NT2/D1 (cell line): ENCODE measurements around the gene DIRAS1.

Experiments used
- DNase-seq: peaks from one replicate; pipeline ENCODE4 v3.0.0-alpha.2; 2011; ENCODE audit warnings: low read depth, low spot score
- H3K27me3 ChIP-seq: 2 replicates; pipeline ENCODE4 v1.6.0; 2011; ENCODE audit warnings: mild to moderate bottlenecking; ENCODE audit not compliant: insufficient read length, insufficient read depth
- H3K36me3 ChIP-seq: 2 replicates; pipeline ENCODE4 v1.6.1; 2011; ENCODE audit warnings: mild to moderate bottlenecking, low read length, mixed read lengths; ENCODE audit not compliant: insufficient read depth, insufficient read length
- H3K4me1 ChIP-seq: 2 replicates; pipeline ENCODE4 v1.5.1; 2011; ENCODE audit not compliant: insufficient read depth, insufficient read length
- H3K4me3 ChIP-seq: 2 replicates; pipeline ENCODE4 v1.5.1; 2011; ENCODE audit warnings: low read depth; ENCODE audit not compliant: insufficient read length
- H3K9ac ChIP-seq: 2 replicates; pipeline ENCODE4 v1.6.0; 2011; ENCODE audit warnings: low read depth; ENCODE audit not compliant: insufficient read length
- H3K9me3 ChIP-seq: 2 replicates; pipeline ENCODE4 v1.5.1; 2011; ENCODE audit warnings: mild to moderate bottlenecking, low read length; ENCODE audit not compliant: insufficient read depth
- SUZ12 ChIP-seq: IDR thresholded peaks from 2 replicates; pipeline ENCODE4 v1.6.1; 2011; ENCODE audit not compliant: insufficient read length, insufficient read depth; ENCODE audit errors: extremely low read depth
- YY1 ChIP-seq: IDR thresholded peaks from 2 replicates; pipeline ENCODE4 v1.6.1; 2011; ENCODE audit not compliant: insufficient read length, insufficient read depth
- ZNF274 ChIP-seq: IDR thresholded peaks from 2 replicates; pipeline ENCODE4 v1.6.1; 2011; ENCODE audit warnings: mild to moderate bottlenecking, low read depth, low read length

DIRAS1 gene

DNA sequence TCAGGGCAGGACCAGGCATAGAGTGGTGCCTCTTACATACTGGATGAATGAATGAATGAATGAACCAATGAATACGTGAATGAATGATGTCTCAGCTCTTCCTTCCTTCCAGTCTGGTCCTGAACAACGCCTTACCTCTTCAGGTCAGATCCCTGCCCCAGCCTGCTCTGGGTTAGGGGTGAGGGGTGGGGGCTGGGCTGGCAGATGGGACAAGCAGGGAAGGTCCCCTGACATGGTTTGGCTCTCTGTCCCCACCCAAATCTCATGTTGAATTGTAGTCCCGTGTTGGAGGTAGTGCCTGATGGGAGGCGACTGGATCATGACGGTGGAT is 9.3 kb downstream of the DIRAS1 start:
- Histone ChIP-seq H3K27me3 (no peaks in the 10 kb centered on the region), H3K4me3 (no peak overlapping the region), H3K36me3 (peaks cover 5% of the 10 kb centered on the region), H3K4me1 (peaks cover 4% of the 10 kb centered on the region), H3K9me3 (peaks cover 10% of the 10 kb centered on the region; the same call in 1 of the 2 replicates), H3K9ac (no peak overlapping the region)
- no peak for TF ChIP-seq YY1
- no peak for DNase-seq

DNA sequence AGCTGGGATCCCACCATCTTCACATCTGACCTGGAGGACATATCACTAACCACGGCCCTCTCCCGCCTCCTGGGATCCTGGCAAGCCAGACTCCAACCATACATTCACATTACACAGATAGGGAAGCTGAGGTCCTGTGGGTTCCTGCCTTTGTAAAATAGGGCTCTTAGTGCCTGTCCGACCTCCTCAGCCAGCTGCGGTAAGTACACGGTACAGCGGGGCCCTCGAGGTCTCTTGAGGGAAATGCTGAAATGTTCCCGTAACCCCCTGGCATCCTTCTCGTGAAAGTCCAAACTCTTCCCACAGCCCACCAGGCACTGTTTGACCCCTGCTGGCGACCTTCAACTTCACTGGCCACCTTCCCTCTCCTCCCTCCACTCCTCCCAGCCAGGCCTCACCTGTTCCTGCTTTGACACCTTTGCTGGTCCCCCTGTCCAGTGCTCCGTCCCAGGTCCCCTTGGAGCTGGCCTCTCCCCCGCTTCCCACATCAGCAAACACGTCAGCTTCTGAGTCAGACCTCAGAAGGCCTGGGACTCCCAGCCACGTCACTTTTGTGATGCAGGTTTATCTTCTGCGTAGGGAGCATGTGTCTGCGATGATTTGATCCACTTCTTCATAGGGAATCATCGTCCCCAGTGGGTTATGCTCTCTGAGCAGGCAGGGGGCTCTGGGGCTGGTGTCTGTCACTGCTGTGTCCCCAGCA is 9.8 kb downstream of the DIRAS1 start:
- H3K4me1 ChIP-seq: peaks cover 4% of the 10 kb centered on the region
- no peak overlapping the region for H3K9ac ChIP-seq
- TF ChIP-seq ZNF274 (no peak), YY1 (no peak), SUZ12 (no peak)
- no peaks in the 10 kb centered on the region for H3K27me3 ChIP-seq
- H3K4me3 ChIP-seq: no peak overlapping the region
- H3K36me3 ChIP-seq: peaks cover 3% of the 10 kb centered on the region
- H3K9me3 ChIP-seq: peaks cover 10% of the 10 kb centered on the region; the same call in 1 of the 2 replicates
- DNase-seq: no peak

- no peak for TF ChIP-seq ZNF274
- no peak for TF ChIP-seq SUZ12
- no peak for TF ChIP-seq YY1
- H3K9me3 ChIP-seq: no peaks in the 10 kb centered on the region
- H3K27me3 ChIP-seq: no peaks in the 10 kb centered on the region
- H3K4me1 ChIP-seq: peaks cover 1% of the 10 kb centered on the region
- DNase-seq: no peak
- no peaks in the 10 kb centered on the region for H3K36me3 ChIP-seq
- no peak overlapping the region for H3K9ac ChIP-seq
- no peak overlapping the region for H3K4me3 ChIP-seq
Observed at GRCh38 chr19:2706251-2706650, 14.9 kb downstream of the DIRAS1 start.

DNA sequence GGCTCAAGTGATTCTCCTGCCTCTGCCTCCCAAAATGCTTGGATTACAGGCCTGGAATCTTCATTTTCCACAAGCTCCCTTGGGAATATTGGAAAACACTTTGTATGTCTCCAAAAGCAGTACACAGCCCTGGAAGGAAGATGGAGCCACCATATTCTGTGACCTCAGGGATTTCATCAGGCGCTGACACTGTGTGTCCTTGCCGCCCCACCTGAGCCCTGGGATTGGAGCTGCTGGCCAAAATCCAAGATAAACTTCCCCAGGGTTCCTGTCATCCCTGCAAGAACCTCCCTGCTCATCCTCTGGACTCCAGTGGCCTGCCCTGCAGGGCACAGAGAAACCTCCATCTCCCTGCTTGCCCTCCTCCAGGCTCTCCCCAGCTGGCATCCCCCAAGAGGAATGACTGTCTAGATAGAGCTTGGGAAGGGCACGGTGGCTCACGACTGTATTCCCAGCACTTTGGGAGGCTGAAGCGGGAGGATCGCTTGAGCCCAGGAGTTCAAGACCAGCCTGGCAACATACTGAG is 17.4 kb downstream of the DIRAS1 start:
- Histone ChIP-seq H3K27me3 (no peaks in the 10 kb centered on the region), H3K4me1 (no peaks in the 10 kb centered on the region), H3K36me3 (no peaks in the 10 kb centered on the region), H3K9ac (no peak overlapping the region), H3K4me3 (no peak overlapping the region), H3K9me3 (no peaks in the 10 kb centered on the region)
- DNase-seq: no peak
- TF ChIP-seq SUZ12 (no peak), YY1 (no peak), ZNF274 (no peak)

DNA sequence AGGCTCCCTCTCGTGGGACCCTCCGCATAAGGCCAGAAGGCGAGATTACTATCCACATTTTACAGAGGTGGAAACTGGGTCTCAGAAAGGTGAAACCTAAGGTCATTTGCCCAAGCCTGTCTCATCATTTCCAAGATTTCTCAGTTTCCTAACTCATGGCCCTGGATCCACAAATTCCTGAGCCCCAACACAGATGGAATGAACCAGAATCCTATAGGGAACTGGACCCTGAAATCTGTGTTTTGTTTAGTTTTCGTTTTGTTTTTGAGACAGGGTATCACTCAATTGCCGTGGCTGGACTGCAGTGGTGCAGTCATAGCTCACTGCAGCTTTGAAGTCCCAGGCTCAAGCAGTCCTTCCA is 18.1 kb downstream of the DIRAS1 start:
- H3K27me3 ChIP-seq: no peaks in the 10 kb centered on the region
- H3K4me3 ChIP-seq: no peak overlapping the region
- no peaks in the 10 kb centered on the region for H3K36me3 ChIP-seq
- TF ChIP-seq ZNF274 (no peak), SUZ12 (no peak), YY1 (no peak)
- H3K9ac ChIP-seq: no peak overlapping the region
- no peaks in the 10 kb centered on the region for H3K4me1 ChIP-seq
- no peaks in the 10 kb centered on the region for H3K9me3 ChIP-seq
- no peak for DNase-seq

- Histone ChIP-seq H3K9ac (peak within 1 kb of the TSS; percentile 87), H3K27me3 (no peaks in the 10 kb centered on the region), H3K4me3 (peak within 1 kb of the TSS; percentile 69), H3K36me3 (no peaks in the 10 kb centered on the region), H3K9me3 (no peaks in the 10 kb centered on the region), H3K4me1 (no peaks in the 10 kb centered on the region)
- TF ChIP-seq YY1: no peak
- TF ChIP-seq SUZ12: no peak
- no peak for TF ChIP-seq ZNF274
- DNase-seq: peak; percentile 90
Observed at GRCh38 chr19:2702170-2703076, 18.7 kb downstream of the DIRAS1 start, which contains the start of gene GNG7. TSS of gene GNG7 (minus strand) at chr19:2702694. CDS start at chr19:2520688, 182,006 bp downstream.
